GM12873 (cell line): ENCODE measurements around the gene MST1R.

Source experiments
- TF ChIP-seq, protein P1 (sequence below): IDR thresholded peaks from 2 replicates; pipeline ENCODE4 v1.5.1; 2012; ENCODE audit warnings: low read depth, mild to moderate bottlenecking, moderate library complexity, low read length, control low read depth; ENCODE audit not compliant: insufficient read depth; ENCODE audit errors: missing control alignments

The MST1R gene

GRCh38 chr3:49855662-49856061 is 48.0 kb downstream of the MST1R start:
- TF ChIP-seq, protein P1, sequence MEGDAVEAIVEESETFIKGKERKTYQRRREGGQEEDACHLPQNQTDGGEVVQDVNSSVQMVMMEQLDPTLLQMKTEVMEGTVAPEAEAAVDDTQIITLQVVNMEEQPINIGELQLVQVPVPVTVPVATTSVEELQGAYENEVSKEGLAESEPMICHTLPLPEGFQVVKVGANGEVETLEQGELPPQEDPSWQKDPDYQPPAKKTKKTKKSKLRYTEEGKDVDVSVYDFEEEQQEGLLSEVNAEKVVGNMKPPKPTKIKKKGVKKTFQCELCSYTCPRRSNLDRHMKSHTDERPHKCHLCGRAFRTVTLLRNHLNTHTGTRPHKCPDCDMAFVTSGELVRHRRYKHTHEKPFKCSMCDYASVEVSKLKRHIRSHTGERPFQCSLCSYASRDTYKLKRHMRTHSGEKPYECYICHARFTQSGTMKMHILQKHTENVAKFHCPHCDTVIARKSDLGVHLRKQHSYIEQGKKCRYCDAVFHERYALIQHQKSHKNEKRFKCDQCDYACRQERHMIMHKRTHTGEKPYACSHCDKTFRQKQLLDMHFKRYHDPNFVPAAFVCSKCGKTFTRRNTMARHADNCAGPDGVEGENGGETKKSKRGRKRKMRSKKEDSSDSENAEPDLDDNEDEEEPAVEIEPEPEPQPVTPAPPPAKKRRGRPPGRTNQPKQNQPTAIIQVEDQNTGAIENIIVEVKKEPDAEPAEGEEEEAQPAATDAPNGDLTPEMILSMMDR = no peak

DNA sequence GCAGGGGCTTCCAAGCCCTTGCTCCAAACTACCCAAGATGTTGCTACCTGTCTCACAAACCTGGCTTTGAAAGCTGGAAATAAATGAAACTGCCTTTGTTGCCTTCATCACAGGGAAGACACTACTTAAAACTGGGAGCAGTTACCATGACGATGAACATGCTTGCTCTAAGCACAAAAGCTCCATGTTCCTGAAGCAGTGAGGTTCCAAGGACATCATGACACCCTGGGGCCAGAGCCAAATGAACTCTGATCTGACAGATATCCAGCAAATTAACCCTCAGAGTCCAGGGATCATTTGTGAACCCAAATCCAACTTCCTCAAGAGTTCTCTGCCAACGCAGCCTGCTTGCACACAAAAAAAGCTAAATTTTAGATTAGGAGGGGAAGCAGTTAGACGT is 58.0 kb downstream of the MST1R start:
- TF ChIP-seq, protein P1 = no peak

DNA sequence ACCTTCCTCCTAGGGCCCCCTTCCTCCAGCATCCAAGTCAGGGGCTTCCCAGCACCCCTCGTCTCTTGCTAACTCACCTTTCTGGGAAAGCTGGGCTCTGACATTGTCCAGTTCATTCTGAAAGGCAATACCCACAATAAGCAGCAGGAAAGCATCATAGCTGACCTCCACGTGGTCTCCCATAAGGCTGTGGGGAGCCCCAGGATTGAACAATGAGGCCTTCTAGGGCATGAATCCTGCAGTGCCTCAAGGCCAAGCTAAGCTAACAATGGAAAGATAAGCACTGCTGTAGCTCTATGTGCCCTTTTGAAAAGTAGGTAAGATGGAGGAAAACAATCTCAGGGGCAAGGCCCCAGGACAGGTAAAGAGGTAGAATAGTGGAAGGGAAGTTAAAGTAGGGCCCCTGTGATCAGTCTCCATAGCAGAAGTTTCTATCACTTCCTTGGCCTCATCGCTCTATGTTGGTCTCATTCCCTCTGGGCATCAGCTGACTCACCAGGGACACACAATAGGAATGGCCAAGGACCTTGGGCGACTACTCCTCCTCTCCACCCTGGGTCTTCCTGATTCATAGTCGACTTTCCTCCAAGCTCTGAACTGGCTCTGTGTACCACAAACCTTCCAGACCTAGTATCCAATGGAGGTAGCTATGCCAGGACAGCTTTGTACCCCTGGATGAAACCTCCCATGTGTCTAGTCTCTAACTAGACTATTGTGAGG is 59.0 kb downstream of the MST1R start:
- TF ChIP-seq, protein P1 = no peak

DNA sequence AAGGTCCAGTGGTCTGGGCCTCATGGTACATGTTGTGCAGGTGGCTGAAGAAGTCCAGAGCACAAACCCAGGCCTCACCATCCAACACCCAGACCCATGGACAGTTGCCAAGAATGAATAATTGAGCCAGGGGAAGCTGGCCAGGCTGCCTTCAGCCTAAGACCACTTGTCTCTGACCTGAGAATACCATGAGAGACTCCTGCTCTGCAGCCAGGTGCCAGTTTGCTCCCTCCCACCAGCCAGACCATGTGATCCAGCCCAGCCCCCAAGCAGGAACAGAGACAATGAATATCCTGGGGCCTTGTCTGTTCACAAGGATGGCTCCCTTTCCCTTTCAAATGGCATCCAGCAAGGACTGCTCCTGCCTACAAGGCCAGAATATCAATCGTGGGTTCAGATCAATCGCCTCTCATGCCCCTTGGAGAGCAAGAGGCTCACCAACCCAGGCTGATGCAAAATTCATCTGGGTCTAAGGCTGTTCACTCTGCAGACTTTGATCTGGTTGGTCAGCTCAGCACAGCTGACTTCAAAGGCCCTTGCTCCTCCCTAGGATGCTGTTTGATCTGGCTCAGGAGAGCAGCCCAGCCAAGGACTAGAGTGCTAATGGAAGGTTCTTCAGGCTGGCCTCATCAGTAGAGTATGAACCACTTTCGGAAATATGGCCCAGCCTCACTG is 60.7 kb downstream of the MST1R start:
- TF ChIP-seq, protein P1 = no peak

GRCh38 chr3:49841806-49842205 is 61.9 kb downstream of the MST1R start:
- TF ChIP-seq, protein P1 = no peak

GRCh38 chr3:49841126-49841696 is 62.5 kb downstream of the MST1R start:
- TF ChIP-seq, protein P1 = peak; percentile 63

- TF ChIP-seq, protein P1 = no peak
Observed at GRCh38 chr3:49840388-49840787, 63.3 kb downstream of the MST1R start.
